ENCODE data around the gene SFRP5. TPM values are rescaled to one million over a fixed set of nuclear protein-coding genes. Genes with fewer than 3 reads are reported as not detected.

SFRP5 gene
- total and polyA plus RNA-seq, 8 donors: 0.24 to 9.1 (median 2.9) TPM

GRCh38 chr10:97738616-97739015, 33.2 kb downstream of the SFRP5 start:
- Histone ChIP-seq H3K27ac (no peak overlapping the region), H3K27me3 (no peaks in the 10 kb centered on the region), H3K9me3 (no peaks in the 10 kb centered on the region), H3K4me1 (peaks cover 14 to 28% of the 10 kb centered on the region in 2 donors), H3K4me3 (no peak overlapping the region), H3K36me3 (peaks cover 0 to 48% of the 10 kb centered on the region in 2 donors)
- DNase-seq (no peak), ATAC-seq (no peak)
- intact Hi-C loops (cut with DNase I): loop anchor here in 1 of 2 donors (10.0 kb wide), 1 partner anchor 64 kb away; no protein-coding TSS in a partner anchor
- TF ChIP-seq CTCF (IDR thresholded peaks at IDR 0.05): no peak

GRCh38 chr10:97737770-97738265, 34.0 kb downstream of the SFRP5 start:
- Histone ChIP-seq H3K36me3 (peaks cover 0 to 40% of the 10 kb centered on the region in 2 donors), H3K4me3 (peak overlapping the region; percentile 94 to 97), H3K9me3 (no peaks in the 10 kb centered on the region), H3K4me1 (peaks cover 14 to 28% of the 10 kb centered on the region in 2 donors), H3K27ac (peak overlapping the region in 1 of 2 donors; percentile 97), H3K27me3 (no peaks in the 10 kb centered on the region)
- intact Hi-C loops (cut with DNase I): loop anchor here in 1 of 2 donors (10.0 kb wide), 1 partner anchor 63 kb away; no protein-coding TSS in a partner anchor
- TF ChIP-seq CTCF (IDR thresholded peaks at IDR 0.05): no peak
- ATAC-seq (peak; percentile 31), DNase-seq (no peak)

GRCh38 chr10:97736902-97737769, 34.7 kb downstream of the SFRP5 start, which contains the start of gene ZFYVE27:
Gene ZFYVE27 (plus strand): TSS chr10:97737128. CDS start chr10:97738478, 1,350 bp downstream.
- peaks cover 14 to 25% of the 10 kb centered on the region in 2 donors for H3K4me1 ChIP-seq
- intact Hi-C loops (cut with DNase I): loop anchor here in 1 of 2 donors (10.0 kb wide), 1 partner anchor 62 kb away; no protein-coding TSS in a partner anchor
- H3K27ac ChIP-seq: peak within 1 kb of the TSS; percentile 88 to 97
- DNase-seq (peak; percentile 93 to 99 (median 98)), ATAC-seq (peak; percentile 95)
- H3K27me3 ChIP-seq: no peaks in the 10 kb centered on the region
- peak within 1 kb of the TSS; percentile 94 to 97 for H3K4me3 ChIP-seq
- H3K36me3 ChIP-seq: peaks cover 0 to 34% of the 10 kb centered on the region in 2 donors
- TF ChIP-seq CTCF (IDR thresholded peaks at IDR 0.05): no peak
- no peaks in the 10 kb centered on the region for H3K9me3 ChIP-seq

- Histone ChIP-seq H3K4me3 (peak overlapping the region; percentile 94 to 97), H3K27ac (peak overlapping the region; percentile 88 to 97), H3K27me3 (no peaks in the 10 kb centered on the region), H3K4me1 (peaks cover 14 to 25% of the 10 kb centered on the region in 2 donors), H3K36me3 (peaks cover 0 to 28% of the 10 kb centered on the region in 2 donors), H3K9me3 (no peaks in the 10 kb centered on the region)
- TF ChIP-seq CTCF (IDR thresholded peaks at IDR 0.05): no peak
- intact Hi-C loops (cut with DNase I): loop anchor here in 1 of 2 donors (10.0 kb wide), 1 partner anchor 62 kb away; no protein-coding TSS in a partner anchor
- no peak for DNase-seq
- ATAC-seq: peak; percentile 2
These were observed 35.3 kb downstream of the SFRP5 start for GRCh38 chr10:97736403-97736901.

Measured in left lung (tissue), 10 donors.